ENCODE measurements around the gene ABHD15.
A peak's percentile ranks its signal among the peaks of the same experiment; 100 is the strongest.

Gene ABHD15

DNA sequence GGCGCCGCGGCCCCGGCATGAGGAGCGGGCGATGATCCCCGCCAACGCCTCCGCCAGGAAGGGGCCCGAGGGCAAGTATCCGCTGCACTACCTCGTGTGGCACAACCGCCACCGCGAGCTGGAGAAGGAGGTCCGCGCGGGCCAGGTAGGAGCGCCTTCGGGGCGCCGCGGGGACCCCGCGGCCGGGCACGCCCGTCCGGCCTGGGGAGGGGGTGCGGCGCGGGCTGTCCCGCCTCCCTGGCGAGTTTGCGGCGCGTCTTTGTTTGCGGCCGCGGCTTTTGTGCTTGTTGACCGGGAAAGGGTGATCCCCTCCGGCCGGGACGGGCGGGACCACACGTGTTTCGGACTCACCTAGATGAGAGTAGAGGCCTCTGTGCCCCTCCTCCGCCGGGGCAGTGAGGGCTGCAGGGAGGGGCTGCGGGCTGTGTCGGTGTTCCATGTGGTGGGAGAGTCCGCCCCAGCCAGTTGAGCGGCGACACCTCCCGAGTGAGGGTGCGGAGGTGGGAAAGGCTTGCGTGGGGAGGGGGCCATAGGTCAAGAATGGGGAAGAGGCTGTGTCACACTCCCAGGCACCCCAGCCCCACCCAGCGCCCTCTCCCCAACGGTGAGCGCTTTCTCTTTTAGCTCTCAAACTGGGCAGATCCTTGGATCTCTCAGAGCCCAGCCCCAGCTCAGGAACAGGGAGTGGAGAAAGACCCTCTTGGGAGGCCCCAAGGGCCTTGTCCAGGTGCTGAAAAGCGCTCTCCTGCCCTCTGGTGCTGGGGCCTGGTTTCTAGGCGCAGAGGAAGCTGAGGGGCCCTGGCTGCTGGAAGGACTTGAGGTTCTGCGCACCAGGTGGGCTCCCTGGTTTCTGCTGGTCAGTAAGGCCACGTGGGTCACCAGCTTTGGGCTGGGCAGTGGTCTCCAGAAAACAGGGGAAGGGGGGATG, 27.0 kb upstream of the ABHD15 start:
- peak; percentile 47 for DNase-seq

DNA sequence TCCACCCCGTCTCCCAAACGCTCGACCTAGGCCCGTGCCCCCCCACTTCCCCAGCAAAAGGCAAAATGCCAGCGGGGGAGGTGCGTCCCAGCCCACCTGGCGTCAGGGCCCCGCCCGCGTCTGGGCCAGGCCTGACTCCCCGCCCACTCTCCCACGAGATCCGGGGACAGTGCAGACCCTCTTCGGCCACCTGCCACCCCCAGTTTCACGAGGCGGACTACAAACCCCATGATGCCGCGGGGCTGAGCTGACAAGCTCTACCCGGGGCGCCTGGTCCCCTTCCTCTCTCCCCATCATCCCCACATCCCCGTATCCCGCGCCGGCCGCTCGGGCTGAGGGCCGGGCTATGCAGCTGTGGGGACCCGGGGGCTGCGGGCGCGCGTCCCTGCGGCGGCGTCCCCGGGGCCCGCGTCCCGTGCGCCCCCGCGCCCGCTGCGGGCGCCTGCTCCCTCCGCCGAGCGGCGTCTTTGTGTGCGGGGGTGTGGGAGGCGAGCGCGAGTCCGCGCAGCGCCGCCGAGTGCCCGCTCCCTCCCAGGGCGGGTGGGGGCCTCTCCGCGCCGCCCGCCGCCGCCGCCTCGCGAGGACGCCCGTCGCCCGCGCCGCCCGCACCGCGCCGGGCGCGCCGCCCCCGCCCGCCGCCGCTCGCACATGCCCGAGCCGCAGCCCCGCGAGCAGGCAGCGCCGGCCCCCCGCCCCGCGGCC, 26.2 kb upstream of the ABHD15 start, which contains the start of gene ANKRD13B:
ANKRD13B (plus strand) TSS at position 283 of the 702 bp plus-strand sequence. CDS start 490 bp downstream, outside the sequence.
- DNase-seq: peak; percentile 73

DNA sequence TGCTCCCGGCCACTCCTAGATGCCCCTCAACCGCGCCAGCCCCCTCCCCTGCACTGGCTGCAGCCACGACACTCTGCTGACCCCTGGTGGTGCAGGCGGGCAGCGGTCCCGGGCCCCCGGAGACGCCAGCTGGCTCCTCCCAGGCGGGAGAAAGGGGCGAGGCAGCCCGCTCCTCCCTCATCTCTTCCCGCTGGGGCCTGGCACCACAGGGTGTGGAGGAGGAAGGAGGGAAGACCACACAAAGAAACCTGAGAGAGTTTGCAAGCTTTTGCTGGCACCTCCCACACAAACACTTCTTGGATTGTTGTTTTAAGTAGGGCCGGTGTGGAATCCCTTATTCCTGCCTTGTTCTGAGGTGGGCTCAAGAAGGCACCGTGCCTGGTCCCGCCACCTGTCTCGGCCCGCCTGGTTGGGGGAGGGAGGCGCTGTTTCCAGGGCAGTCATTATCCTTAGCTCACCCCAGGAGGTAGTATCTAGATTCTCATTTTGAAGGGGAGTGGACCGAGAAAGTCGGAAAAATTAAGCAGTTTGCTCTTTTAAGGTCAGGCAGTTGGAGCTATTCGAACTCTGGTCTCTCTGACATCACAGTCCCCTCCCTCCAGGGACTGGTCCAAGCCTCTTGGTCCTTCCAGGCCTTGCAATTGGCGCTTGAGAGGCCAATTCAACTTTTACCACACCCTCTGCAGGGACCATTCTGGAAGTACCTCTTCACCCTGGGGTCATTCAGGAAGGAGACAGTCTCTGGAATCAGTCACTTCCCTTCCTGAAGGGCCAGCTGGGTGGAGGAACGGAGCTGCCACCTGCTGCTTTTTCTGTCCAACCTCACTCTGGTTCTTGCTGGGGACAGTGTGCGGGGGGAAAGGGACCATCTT, 25.1 kb upstream of the ABHD15 start:
- DNase-seq: peak; percentile 93

DNA sequence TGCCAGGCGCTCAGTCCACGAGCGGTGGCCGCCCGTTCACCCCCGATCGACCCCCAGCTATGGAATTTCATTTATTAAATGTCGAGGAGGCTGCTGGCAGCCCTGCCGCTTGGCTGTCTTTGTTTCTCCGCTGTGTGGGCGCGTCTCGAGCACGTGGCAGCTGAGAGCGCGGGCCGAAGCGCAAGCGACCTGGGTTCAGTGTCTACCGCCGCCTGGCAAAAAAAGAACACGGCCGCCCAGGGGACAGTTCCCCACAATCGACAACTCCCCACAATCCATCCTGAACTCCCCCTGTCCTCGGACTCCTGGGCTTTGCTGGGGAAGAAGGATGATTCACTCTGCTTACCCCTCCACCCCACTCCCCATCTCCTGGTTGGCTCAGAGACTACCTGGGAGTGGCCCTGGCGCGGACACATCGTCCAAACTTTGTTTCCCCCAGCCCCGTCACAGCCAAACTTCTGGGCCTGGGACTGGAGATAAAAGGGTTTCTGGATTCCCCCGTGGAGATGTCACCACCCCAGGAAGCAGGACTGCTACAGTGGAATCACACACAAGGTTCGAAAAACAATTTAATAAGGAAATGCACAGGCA, 24.4 kb upstream of the ABHD15 start:
- peak; percentile 42 for DNase-seq

DNA sequence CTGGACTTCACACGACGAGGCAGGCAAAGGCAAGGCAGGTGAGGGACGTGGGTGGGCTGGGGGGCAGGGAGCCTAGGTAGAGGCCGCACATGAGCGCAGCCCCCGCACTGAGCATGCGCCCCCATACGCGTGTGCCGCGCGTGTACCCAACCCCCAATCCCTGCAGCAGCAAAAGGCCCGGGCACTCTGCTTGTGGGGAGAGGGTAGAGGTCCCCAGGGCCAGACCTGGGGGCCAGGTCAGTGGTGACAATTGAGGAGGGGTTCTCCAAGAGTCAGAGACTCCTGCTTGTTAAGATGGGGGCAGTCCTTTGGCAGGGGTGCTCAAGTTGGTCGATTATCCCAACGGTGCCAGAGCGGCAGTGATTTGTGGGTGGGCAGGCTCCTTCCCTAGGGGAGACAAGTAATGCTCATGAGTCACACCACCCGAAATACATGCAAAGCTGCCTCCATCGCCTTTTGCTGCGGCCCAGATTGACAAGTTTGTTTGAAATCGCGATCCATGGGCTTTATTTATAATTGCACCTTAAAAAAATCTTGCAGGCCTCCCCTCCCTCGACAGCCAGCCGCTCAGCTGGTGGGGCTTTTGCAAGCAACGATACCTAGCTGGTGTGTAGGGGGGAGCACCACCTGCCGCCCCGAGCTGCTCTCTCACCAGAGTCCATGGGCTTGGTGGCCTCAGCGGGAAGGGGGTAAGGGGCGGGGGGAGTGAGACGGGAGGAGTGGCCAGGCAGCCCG, 23.7 kb upstream of the ABHD15 start:
- peak; percentile 27 for DNase-seq

DNA sequence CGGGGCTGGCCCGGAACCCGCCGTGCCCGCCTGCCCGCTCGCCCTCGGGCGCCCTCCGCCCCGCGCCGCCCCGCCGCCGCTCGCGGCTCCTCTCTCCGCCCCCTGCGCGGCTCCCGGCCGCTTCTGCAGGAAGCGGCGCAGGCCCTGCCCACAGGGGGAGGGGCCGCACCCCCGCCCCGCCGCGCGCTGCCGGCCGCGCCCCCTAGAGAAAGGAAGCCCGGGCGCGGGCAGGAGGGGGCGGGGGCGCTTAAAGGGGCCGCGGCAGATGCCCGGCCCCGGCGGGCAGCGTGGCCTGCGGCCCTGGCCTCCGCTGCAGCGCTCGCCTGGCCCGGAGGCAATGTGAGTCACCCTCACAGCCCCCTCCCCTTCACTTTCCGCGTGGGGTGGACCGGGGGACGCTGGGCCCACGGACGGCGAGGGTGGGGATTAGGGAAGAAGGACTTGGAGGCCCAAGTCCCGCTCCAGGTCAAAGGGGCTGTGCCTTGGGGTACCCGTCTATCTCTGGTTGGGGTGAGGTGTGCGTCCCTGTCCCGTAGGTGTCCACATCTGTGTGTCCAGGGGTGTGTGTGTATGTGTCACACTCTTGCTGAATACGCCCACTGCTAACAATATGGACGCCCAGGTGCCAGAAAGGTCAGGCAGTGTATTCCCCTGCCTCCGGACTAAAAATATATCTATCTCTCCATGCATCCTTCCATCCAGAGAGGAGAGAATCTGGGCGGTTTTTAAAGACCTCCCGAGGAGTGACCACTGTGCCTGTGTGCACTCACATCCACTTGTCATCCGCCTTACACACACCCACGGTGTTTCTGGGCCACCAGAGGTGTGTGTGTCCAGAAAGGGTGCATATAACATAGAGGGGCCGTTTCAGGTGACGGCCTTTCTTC, 22.9 kb upstream of the ABHD15 start, which contains the start of gene GIT1:
GIT1 (minus strand) TSS at position 125 of the 887 bp plus-strand sequence. CDS start 270 bp downstream, outside the sequence.
- peak; percentile 90 for DNase-seq

DNA sequence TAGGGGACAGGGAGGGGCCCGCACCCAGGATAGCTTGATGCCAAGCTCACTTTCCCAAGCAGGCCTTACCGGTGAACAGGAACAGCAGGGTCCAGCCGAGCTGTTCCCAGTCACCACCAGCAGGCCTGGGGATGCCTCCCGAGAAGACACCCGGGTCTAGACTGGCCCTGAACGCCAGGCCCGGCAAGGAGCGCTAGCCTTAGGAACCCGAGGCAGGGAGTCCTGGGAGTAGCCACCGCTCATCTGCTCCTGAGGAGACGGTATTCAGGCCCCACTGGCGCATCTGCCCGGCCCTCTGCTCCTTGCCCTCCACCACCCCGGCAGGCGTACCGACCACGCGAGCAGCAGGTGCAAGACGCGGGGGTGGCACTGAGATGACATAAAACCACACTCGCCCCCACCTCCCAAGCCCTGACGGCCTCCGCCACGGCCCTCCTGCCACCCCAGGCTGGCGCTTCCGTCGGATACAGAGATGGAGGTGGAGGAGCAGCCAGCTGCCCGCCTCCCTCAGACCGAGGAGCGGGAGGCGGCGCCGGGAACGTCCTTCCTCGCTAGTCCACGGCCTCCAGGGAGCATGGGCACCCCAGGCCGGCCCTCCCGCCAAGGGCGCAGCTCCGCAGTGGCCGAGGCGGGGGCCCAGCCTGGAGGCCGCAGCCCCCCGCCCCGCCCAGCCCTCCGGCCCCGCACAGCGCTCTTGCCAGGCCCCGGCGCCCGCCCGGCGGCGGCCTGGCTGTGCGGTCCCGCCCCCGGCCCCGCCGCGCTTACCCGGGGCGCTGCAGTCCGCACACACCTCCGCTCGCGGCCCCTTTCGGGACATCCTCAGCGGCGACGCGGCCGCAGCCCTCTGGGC, 21.9 kb upstream of the ABHD15 start:
- peak; percentile 63 for DNase-seq

DNA sequence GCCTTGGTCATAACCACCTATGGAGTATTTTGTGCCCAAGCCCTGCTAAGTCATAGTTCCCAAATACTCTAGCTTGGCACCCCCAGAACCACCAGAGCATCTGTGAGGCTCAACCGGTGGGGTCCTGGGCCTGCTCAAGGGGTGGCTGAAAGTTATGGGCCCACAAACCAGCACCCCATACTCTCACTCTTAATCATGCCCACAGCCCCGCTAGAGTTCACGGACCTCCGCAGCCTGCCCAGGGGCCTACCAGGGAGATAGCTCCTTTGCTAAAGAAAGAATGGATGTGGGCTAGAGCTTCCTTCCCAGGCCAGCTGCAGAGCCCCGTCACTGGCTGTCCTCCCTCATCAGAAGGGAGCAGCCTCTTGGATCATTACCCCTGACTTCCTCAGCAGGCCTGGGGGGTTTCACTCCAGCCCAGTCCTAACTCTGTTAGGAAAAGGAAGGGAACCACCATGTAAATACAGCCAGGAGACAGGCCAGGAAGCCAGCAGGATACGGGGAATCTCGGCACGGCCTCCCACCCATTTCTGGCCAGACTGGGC, 21.3 kb upstream of the ABHD15 start:
- DNase-seq: peak; percentile 24

DNA sequence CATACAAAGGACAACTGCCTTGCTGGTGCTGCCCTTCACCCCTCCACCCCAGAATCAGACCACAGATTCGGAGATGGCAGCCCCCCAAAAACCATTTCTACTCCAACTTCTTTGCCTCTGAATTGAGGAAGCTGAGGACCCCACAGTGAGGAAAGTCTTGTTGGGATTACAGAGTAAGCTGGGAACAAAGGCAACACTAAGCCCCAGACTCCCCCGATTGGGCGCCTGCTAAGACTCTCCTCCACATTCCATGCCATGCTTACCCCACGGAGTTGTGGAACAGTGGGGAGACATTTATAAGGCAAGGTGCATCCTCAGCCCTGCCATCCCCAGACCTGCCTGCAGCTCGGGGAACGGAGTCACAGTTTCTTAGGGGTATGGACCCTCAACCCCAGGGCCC, 20.8 kb upstream of the ABHD15 start:
- no peak for DNase-seq

DNA sequence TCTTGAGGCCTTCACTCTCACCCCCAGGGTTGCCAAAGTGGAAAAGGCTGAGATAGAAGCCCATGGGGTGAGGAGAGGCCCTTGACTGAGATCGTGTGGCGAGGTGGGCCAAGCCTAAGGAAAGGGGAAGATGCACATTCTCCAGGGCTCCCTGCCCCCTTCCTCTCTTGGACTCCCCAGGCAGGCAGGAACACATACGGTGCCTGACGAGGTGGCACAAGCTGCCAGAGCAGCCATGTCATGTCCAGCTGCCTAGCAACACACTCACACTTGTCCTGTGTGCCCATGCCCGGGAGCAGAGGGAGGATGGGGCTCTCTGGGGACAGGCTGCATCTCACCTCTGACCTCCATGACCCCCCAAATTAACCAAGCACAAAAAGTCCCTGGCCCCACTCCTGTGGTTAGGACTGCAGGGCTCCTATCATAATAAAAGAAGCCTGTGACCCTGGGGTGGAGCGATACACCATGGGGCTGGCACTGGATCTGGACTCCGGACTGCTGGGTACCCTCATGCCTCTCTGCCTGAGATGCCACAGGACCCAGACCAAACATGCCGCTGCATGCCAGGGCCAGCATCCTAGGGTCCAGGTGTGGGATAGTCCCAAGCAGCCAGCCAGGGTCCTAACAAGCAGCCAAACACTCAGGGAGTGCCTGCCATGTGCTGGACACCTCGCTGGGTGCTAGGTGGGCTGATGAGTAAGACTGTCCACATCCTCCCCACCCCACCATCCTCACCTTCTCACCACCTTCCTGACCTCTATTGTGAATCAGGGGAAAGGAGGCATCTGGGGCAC, 20.0 kb upstream of the ABHD15 start:
- DNase-seq: no peak

DNA sequence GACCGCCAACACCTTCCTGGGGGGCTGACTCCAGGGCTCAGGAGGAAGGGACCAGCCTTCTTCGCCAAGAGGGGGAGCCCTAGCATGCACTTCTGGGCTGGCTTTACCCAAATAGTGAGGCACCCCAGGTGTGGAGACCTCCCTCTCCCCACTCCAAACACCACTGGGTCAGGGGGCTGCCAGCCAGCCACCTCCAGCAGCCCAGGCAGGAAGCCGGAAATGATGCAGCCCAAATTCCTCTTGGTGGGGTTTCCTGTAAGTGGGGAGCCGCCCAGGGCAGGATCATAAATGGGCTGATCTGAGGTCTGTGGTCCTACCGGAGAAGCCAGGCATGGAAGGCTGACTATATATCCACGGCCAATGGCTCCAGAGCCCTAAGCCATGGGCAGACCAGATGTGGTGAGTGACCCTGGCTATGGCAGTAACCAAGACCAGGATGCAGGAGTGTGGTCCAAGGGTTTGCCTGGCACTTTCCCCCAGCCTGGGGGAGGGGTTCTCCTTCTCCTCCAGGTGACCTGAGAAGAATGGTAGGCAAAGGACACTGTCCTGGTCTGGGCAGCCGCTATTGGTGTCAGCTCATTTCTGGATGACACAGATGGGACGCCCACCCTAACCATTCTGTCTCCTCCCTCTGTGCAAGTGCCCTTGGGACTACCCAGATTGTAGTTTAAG, 18.4 kb upstream of the ABHD15 start:
- peak; percentile 41 for DNase-seq

DNA sequence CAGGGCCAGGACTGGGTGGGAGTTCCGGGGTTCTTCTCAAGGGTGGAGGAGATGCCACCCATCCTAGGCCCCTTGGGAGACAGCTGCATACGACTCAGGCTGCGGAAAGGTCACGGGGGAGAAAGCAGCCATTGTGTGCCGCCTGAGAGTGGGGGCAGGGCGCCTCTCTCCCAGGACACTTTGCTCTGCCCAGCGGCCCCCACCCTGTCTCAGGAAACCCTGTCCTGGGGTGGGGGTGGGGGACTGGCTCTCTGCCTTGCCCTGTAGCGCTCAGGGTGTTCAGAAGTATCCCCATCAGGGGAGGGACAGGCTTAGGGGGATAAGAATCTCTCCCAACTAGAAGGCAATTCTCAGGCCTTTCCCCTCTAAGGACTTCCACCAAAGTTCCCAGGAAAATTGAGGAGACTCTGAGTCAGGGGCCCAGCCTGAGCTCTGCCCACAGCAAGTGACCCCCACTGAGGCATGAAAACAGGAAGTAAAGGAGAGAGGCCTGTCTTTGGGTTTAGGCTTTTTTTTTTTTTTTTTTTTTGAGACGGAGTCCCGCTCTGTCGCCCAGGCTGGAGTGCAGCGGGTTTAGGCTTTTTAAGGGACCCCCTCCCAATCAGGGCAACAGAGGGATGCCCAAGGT, 17.7 kb upstream of the ABHD15 start:
- DNase-seq: no peak

DNA sequence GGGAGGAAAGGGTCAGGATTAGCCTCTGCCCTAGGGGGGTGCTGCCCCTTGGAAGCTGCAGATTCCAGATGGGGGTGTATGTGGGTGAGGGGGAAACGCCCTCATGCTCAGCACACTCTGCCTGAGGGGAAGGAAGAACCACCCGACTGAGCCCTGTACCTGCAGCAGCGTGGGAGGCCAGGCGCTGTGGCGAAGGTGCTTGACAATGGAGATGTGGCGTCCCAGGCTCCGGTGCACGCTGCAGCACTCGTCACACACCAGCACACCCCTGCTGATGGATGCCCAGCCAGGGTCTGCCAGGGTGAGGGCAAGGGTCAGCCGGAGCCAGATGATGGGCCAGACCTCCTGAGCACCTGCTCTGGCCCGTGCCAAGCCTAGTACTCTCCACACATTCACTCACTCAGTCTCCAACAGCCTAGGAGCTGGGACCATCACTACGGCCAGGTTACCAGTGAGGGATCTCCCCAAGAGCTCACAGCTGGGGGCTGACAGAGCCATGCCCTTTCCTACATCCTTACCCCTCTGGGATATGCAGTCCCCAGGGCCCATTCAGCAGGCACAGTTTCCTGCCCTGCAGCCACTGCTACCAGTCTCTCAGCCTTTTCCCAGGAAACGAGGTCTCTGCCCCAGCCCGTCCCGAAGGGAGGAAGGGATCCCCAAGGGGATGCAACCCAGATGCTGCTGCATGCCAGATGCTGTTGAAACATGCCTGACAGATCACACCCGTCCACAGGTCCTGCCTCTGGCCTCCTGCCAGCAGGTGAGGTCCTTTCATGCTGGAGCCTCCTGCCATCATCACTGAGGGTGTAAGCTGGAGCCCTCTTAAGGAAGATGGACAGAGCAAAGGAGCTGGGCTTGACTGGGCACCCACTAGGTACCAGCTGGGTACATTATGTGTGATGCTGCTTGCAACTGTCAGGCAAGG, 16.7 kb upstream of the ABHD15 start:
- no peak for DNase-seq

DNA sequence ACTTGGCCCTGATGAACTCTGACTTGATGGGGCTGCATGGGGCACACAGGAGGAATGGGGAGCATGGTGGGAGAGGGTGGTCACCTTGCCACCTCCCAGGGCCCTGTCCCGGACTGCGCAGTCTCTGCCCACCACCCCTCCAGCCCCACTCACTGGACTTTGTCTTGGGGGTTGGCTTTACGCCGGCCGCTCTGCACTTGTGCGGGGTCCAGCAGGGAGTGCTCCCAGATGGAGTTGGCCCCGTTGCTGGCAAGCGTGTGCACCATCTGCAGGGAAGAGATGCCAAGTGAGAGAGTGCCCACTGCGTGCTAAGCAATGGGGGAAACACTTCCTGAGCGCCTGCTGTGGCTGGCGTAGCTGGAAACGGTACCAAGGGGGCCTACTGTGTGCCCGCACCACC, 15.9 kb upstream of the ABHD15 start:
- no peak for DNase-seq

DNA sequence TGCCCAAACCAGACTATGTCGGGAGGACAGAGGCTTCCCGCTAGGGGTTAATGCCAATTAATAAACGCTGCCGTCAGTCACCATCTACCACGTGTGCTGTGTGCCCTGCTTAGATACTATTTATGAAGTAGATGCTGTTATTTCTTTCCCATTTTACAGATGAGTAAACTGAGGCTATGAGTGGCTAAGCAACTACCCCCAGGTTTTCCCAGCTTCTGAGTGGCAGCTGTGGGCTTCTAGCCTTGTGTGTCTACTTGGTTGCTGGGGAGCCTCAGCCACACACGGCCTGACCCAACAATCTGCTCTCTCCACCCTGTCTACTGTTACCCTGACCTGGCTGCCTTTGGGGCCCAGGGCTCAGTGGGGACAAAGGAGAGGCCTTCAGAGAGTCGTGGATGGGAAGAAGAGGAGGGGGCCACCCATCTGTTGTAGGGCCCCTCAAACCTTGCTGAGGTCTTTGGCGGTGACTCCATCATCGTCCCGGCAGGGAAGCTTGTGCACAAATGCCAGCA, 15.5 kb upstream of the ABHD15 start:
- DNase-seq: no peak
